Peyer's patch (tissue), 4 donors: ENCODE measurements around the gene FHOD3.
"Not testable (repeated sequence)": the region's sequence is repeated elsewhere in the genome, so short reads cannot be mapped to it uniquely, and the experiment has no call there.

Experiments used
- POLR2A ChIP-seq, 2 donors: fragments of 450-650 bp; IDR thresholded peaks; one replicate each; pipeline ENCODE4 v1.5.1; 2017; ENCODE audit warnings: antibody characterized with exemption in 2 of 2, mild to moderate bottlenecking in 2 of 2, moderate library complexity in 2 of 2
- TF ChIP-seq, protein P1 (sequence below), 6 experiments: fragments of 450-650 bp in 4 of 6; fragments of 200-600 bp in 2 of 6; sonication (generic) in 1 of 6; IDR thresholded peaks; one replicate each; pipeline ENCODE4 v1.5.1; 2017 to 2019; ENCODE audit warnings: antibody characterized with exemption in 6 of 6, mild to moderate bottlenecking in 3 of 6, moderate library complexity in 1 of 6

DNA sequence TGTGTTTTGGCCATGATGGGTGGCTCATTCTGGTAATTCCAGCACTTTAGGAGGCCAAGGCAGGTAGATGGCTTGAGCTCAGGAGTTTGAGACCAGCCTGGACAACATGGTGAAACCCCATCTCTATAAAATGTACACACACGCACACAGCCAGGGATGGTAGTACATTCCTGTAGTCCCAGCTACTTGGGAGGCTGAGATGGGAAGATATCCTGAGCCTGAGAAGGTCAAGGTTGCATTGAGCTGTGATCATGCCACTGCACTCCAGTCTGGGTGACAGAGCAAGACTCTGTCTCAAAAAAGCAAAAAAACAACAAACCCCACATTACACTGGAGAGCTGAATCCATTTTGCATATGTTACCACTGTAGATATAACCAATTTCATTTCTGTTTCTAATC is 423.8 kb downstream of the FHOD3 start:
- TF ChIP-seq, protein P1, sequence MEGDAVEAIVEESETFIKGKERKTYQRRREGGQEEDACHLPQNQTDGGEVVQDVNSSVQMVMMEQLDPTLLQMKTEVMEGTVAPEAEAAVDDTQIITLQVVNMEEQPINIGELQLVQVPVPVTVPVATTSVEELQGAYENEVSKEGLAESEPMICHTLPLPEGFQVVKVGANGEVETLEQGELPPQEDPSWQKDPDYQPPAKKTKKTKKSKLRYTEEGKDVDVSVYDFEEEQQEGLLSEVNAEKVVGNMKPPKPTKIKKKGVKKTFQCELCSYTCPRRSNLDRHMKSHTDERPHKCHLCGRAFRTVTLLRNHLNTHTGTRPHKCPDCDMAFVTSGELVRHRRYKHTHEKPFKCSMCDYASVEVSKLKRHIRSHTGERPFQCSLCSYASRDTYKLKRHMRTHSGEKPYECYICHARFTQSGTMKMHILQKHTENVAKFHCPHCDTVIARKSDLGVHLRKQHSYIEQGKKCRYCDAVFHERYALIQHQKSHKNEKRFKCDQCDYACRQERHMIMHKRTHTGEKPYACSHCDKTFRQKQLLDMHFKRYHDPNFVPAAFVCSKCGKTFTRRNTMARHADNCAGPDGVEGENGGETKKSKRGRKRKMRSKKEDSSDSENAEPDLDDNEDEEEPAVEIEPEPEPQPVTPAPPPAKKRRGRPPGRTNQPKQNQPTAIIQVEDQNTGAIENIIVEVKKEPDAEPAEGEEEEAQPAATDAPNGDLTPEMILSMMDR (IDR thresholded peaks at IDR 0.05) = not testable (repeated sequence)
- not testable (repeated sequence) for TF ChIP-seq POLR2A (IDR thresholded peaks at IDR 0.05)
